A549 (cell line): ENCODE results near the gene NCAPG. TPM values are rescaled to one million over a fixed set of nuclear protein-coding genes. Genes with fewer than 3 reads are reported as not detected.

Experiments
- ATAC-seq, 2 experiments: fragments of 200-7000 bp in 1 of 2; fragments of >200 bp in 1 of 2; cut with Nextera tagmentation in 1 of 2; cut with Tn5 transposase in 1 of 2; 3 replicates each; pipeline versions ENCODE4 v1.8.0 to v1.9.1; 2018 to 2020; ENCODE audit warnings: mild to moderate bottlenecking in 1 of 2, moderate library complexity in 1 of 2
- CTCF ChIA-PET: fragments of 300-600 bp; sonication (Branson Sonifier 250); formaldehyde crosslinking; extraction: SDS; loops from one replicate; lab custom pipeline; 2021; ENCODE audit warnings: antibody characterized with exemption, inconsistent platforms; lab: Yijun Ruan, JAX
- POLR2A ChIA-PET: fragments of 350-600 bp; formaldehyde crosslinking; extraction: SDS; loops from one replicate; lab custom pipeline; 2021; ENCODE audit warnings: antibody characterized with exemption, inconsistent platforms; lab: Yijun Ruan, JAX
- DNase-seq, 2 experiments: peaks; one replicate each; pipeline versions ENCODE4 v3.0.0 to v3.0.0-alpha.2; 2011 to 2016; ENCODE audit warnings: low read depth in 1 of 2, low spot score in 1 of 2
- FAIRE-seq: peaks from 2 replicates; lab custom pipeline; 2011; peaks lifted over from hg19 to GRCh38; lab: Jason Lieb, UNC
- H3K27ac ChIP-seq, 2 experiments: fragments of >200 bp; sonication (Bioruptor Twin); formaldehyde crosslinking; 3 replicates each; pipeline ENCODE4 v1.5.1; 2016 to 2017
- H3K4me1 ChIP-seq: fragments of >200 bp; sonication (Bioruptor Twin); formaldehyde crosslinking; 3 replicates; pipeline ENCODE4 v1.6.1; 2016
- H3K4me2 ChIP-seq: fragments of >200 bp; sonication (Bioruptor Twin); formaldehyde crosslinking; 3 replicates; pipeline ENCODE4 v1.6.1; 2016
- H3K4me3 ChIP-seq: fragments of >200 bp; sonication (Bioruptor Twin); formaldehyde crosslinking; 3 replicates; pipeline ENCODE4 v1.5.1; 2016
- H3K9me3 ChIP-seq: fragments of >200 bp; sonication (Bioruptor Twin); formaldehyde crosslinking; 3 replicates; pipeline ENCODE4 v1.6.1; 2016
- BHLHE40 ChIP-seq: IDR thresholded peaks from 2 replicates; pipeline ENCODE4 v1.6.1; 2012; ENCODE audit warnings: low read depth, low read length, inconsistent platforms
- CEBPB ChIP-seq, 2 experiments: fragments of >200 bp in 1 of 2; sonication (Bioruptor Twin) in 1 of 2; formaldehyde crosslinking in 1 of 2; IDR thresholded peaks; 2 replicates each; pipeline ENCODE4 v1.6.1; 2012 to 2016
- CHD4 ChIP-seq: fragments of 200-600 bp; sonication (generic); IDR thresholded peaks from 2 replicates; pipeline ENCODE4 v1.6.1; 2016; ENCODE audit warnings: antibody characterized with exemption, mild to moderate bottlenecking, borderline replicate concordance
- CTCF ChIP-seq: fragments of >200 bp; sonication (Bioruptor Twin); formaldehyde crosslinking; IDR thresholded peaks from 3 replicates; pipeline ENCODE4 v1.5.1; 2016
- EHF ChIP-seq: fragments of 250-450 bp; sonication (Bioruptor Pico); IDR thresholded peaks from 2 replicates; pipeline ENCODE4 v1.5.0; 2020; ENCODE audit warnings: mild to moderate bottlenecking
- EP300 ChIP-seq, 2 experiments: fragments of >200 bp; sonication (Bioruptor Twin); formaldehyde crosslinking; IDR thresholded peaks; 2 replicates in 1 of 2; 3 replicates in 1 of 2; pipeline ENCODE4 v1.6.1; 2016 to 2017
- FOXS1 ChIP-seq: fragments of 250-450 bp; sonication (Bioruptor Pico); IDR thresholded peaks from 2 replicates; pipeline ENCODE4 v1.5.0; 2020; ENCODE audit warnings: mild to moderate bottlenecking, moderate library complexity
- GATA3 ChIP-seq: IDR thresholded peaks from 2 replicates; pipeline ENCODE4 v1.6.1; 2012; ENCODE audit warnings: borderline replicate concordance
- HEYL ChIP-seq: fragments of 250-450 bp; sonication (Bioruptor Pico); IDR thresholded peaks from 2 replicates; pipeline ENCODE4 v1.8.0; 2021; ENCODE audit warnings: mild to moderate bottlenecking, moderate library complexity
- HOXB5 ChIP-seq: fragments of 250-450 bp; sonication (Bioruptor Pico); IDR thresholded peaks from 2 replicates; pipeline ENCODE4 v1.5.0; 2020; ENCODE audit warnings: mild to moderate bottlenecking, moderate library complexity
- KDM1A ChIP-seq: fragments of 200-600 bp; sonication (generic); IDR thresholded peaks from 2 replicates; pipeline ENCODE4 v1.6.1; 2016; ENCODE audit warnings: low read depth, mild to moderate bottlenecking
- MAFK ChIP-seq: fragments of 450-650 bp; IDR thresholded peaks from 2 replicates; pipeline ENCODE4 v1.6.1; 2014; ENCODE audit not compliant: partially characterized antibody
- MAZ ChIP-seq: fragments of 150-350 bp; IDR thresholded peaks from 2 replicates; pipeline ENCODE4 v1.6.1; 2014; ENCODE audit warnings: antibody characterized with exemption, low read depth, low read length, borderline replicate concordance
- MYC ChIP-seq: IDR thresholded peaks from 2 replicates; pipeline ENCODE4 v1.6.1; 2012; ENCODE audit warnings: mild to moderate bottlenecking, inconsistent platforms, low read length, improper control_type of control experiment, borderline replicate concordance
- PHF8 ChIP-seq: fragments of 200-600 bp; sonication (generic); IDR thresholded peaks from 2 replicates; pipeline ENCODE4 v1.6.1; 2016; ENCODE audit warnings: low read depth, mild to moderate bottlenecking, antibody characterized with exemption, moderate library complexity, borderline replicate concordance
- POLR2A ChIP-seq: IDR thresholded peaks from 2 replicates; pipeline ENCODE4 v1.6.1; 2012; ENCODE audit warnings: mild to moderate bottlenecking, low read length
- POLR2AphosphoS2 ChIP-seq: conservative IDR thresholded peaks from 2 replicates; pipeline ENCODE4 v1.6.1; 2012; ENCODE audit warnings: low read length, improper control_type of control experiment, inconsistent platforms
- RARB ChIP-seq: fragments of 250-450 bp; sonication (Bioruptor Pico); IDR thresholded peaks from 2 replicates; pipeline ENCODE4 v1.8.0; 2021; ENCODE audit warnings: mild to moderate bottlenecking, moderate library complexity
- RFX5 ChIP-seq: fragments of 450-650 bp; IDR thresholded peaks from 2 replicates; pipeline ENCODE4 v1.7.1; 2014; ENCODE audit warnings: antibody characterized with exemption, mild to moderate bottlenecking, moderate library complexity
- ZC3H11A ChIP-seq: fragments of 450-650 bp; IDR thresholded peaks from 2 replicates; pipeline ENCODE4 v1.6.1; 2014; ENCODE audit warnings: antibody characterized with exemption, mild to moderate bottlenecking
- ZFP36 ChIP-seq: fragments of 450-650 bp; IDR thresholded peaks from 2 replicates; pipeline ENCODE4 v1.6.1; 2014; ENCODE audit warnings: borderline replicate concordance; ENCODE audit not compliant: partially characterized antibody
- WGBS: methylation state at CpG from one replicate; pipeline ENCODE4 v1.1.6; 2017; ENCODE audit errors: missing lambda C conversion rate; 5-methylcytosine and 5-hydroxymethylcytosine counted together
- polyA plus RNA-seq, 4 experiments: library from polyadenylated mRNA; depleted of rRNA in 3 of 4; stranded (reverse); fragments of >200 nt; fragmentation: RNase III in 1 of 4; extraction: RNeasy Plus Mini Kit Qiagen cat#74134 plus additional on column Dnase treatment in 1 of 4; gene quantifications; 2 replicates in 3 of 4; 3 replicates in 1 of 4; pipeline ENCODE4 v1.2.3, GENCODE V29; 2011 to 2017
- TF ChIP-seq, protein P1 (sequence below): fragments of 250-450 bp; sonication (Bioruptor Pico); IDR thresholded peaks from 2 replicates; pipeline ENCODE4 v1.5.0; 2020; ENCODE audit warnings: low read depth, mild to moderate bottlenecking, moderate library complexity
- TF ChIP-seq, protein P2 (sequence below): fragments of >200 bp; sonication (Bioruptor Twin); formaldehyde crosslinking; IDR thresholded peaks from 2 replicates; pipeline ENCODE4 v1.6.1; 2016
- TF ChIP-seq, protein P3 (sequence below): fragments of 150-350 bp; IDR thresholded peaks from 2 replicates; pipeline ENCODE4 v1.6.1; 2014; ENCODE audit warnings: low read depth, mild to moderate bottlenecking, low read length
- TF ChIP-seq, protein P4 (sequence below): IDR thresholded peaks from 2 replicates; pipeline ENCODE4 v1.6.1; 2012; ENCODE audit warnings: low read depth, borderline replicate concordance

The NCAPG gene
- polyA plus RNA-seq, 2 of the 4 experiments (the other 2 are of a cell fraction), result 23.9 to 36.4 TPM

DNA sequence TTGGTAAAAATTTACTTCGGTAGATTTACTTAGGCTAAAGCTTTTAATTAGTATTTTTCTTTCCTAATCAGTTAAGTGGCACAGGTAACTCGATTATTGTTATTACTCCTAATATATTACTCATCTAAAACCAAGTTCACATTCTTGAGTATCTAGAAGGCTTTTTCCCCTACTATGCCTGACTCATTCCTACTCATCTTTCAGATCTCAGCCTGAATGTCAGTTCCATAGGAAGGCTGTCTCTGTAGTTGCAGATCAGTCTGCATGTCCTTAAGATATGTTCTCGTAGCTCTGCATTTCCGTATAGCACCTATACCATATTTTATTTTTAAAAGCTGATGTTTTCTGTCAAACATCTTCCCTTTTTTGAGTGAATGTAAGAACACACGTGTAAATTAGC is 23.5 kb upstream of the NCAPG start:
- FAIRE-seq (no peak), ATAC-seq (0 out of 6 replicates have a peak, but pooled peaks of 1 of the 2 experiments have one; percentile 19), DNase-seq (no peak)
- no peaks in the 10 kb centered on the region for H3K9me3 ChIP-seq
- 48% methylated on average over 5 of the region's 5 CpGs for WGBS
- POLR2A ChIA-PET, result no interaction called here
- CTCF ChIA-PET, result no interaction called here
- H3K4me3 ChIP-seq, result no peak overlapping the region
- 0 out of 3 replicates have a peak, but pooled peaks cover 8% of the 10 kb centered on the region for H3K4me1 ChIP-seq
- no peak overlapping the region for H3K4me2 ChIP-seq
- no peak overlapping the region for H3K27ac ChIP-seq
- TF ChIP-seq FOXS1 (CRISPR knock-in tag) (no peak), CTCF (no peak), ZC3H11A (no peak), CEBPB (IDR thresholded peaks at IDR 0.05) (no peak), MAZ (no peak), HEYL (CRISPR knock-in tag) (no peak), RFX5 (no peak), CHD4 (no peak), BHLHE40 (no peak), EP300 (IDR thresholded peaks at IDR 0.05) (no peak), GATA3 (no peak), MYC (no peak), EHF (CRISPR knock-in tag) (no peak), RARB (CRISPR knock-in tag) (no peak), MAFK (no peak), HOXB5 (CRISPR knock-in tag) (no peak), KDM1A (no peak)
- TF ChIP-seq, protein P1, sequence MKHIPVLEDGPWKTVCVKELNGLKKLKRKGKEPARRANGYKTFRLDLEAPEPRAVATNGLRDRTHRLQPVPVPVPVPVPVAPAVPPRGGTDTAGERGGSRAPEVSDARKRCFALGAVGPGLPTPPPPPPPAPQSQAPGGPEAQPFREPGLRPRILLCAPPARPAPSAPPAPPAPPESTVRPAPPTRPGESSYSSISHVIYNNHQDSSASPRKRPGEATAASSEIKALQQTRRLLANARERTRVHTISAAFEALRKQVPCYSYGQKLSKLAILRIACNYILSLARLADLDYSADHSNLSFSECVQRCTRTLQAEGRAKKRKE, result no peak
- TF ChIP-seq, protein P2, sequence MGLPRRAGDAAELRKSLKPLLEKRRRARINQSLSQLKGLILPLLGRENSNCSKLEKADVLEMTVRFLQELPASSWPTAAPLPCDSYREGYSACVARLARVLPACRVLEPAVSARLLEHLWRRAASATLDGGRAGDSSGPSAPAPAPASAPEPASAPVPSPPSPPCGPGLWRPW, result no peak

DNA sequence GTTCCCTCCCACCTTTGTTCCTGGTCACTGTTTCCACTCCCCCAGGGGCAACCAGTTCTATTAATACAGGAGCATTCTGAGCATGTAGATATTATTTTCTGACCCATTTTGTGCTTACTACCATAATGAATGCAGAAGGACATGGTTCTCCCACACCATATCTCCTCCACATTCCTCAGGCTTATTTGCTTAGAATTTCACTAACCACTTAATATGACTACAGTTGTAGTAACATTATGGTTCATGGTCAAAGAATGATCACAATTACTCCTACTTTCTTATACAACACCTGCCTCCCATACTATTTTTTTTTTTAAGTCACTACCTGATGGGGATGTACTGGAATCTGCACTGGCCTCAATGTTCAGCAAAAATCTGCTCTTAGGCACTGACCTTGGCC is 21.8 kb upstream of the NCAPG start:
- POLR2A ChIA-PET, result no interaction called here
- H3K4me3 ChIP-seq, result no peak overlapping the region
- TF ChIP-seq, protein P3, sequence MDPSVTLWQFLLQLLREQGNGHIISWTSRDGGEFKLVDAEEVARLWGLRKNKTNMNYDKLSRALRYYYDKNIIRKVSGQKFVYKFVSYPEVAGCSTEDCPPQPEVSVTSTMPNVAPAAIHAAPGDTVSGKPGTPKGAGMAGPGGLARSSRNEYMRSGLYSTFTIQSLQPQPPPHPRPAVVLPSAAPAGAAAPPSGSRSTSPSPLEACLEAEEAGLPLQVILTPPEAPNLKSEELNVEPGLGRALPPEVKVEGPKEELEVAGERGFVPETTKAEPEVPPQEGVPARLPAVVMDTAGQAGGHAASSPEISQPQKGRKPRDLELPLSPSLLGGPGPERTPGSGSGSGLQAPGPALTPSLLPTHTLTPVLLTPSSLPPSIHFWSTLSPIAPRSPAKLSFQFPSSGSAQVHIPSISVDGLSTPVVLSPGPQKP, result no peak
- TF ChIP-seq POLR2AphosphoS2 (no peak), POLR2A (no peak), ZFP36 (no peak), PHF8 (no peak)
- TF ChIP-seq, protein P4, sequence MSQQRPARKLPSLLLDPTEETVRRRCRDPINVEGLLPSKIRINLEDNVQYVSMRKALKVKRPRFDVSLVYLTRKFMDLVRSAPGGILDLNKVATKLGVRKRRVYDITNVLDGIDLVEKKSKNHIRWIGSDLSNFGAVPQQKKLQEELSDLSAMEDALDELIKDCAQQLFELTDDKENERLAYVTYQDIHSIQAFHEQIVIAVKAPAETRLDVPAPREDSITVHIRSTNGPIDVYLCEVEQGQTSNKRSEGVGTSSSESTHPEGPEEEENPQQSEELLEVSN, result no peak
- CTCF ChIA-PET, result interaction anchor here (1.1 kb wide), 1 partner anchor 13 kb away, joined by 3 read pairs; no protein-coding TSS in a partner anchor
- no peak for FAIRE-seq
- H3K9me3 ChIP-seq, result no peaks in the 10 kb centered on the region
- H3K4me1 ChIP-seq, result 0 out of 3 replicates have a peak, but pooled peaks cover 8% of the 10 kb centered on the region
- ATAC-seq, result no peak
- no peak overlapping the region for H3K4me2 ChIP-seq
- no peak for DNase-seq
- no peak overlapping the region for H3K27ac ChIP-seq
